ENCODE measurements around the gene CEACAM16. TPM values are rescaled to one million over a fixed set of nuclear protein-coding genes. Genes with fewer than 3 reads are reported as not detected.

CEACAM16 gene
- total and polyA plus RNA-seq, 9 of the 15 experiments (the other 6 are each of a cell fraction or from before 2014, with no cell fraction given): not detected

DNA sequence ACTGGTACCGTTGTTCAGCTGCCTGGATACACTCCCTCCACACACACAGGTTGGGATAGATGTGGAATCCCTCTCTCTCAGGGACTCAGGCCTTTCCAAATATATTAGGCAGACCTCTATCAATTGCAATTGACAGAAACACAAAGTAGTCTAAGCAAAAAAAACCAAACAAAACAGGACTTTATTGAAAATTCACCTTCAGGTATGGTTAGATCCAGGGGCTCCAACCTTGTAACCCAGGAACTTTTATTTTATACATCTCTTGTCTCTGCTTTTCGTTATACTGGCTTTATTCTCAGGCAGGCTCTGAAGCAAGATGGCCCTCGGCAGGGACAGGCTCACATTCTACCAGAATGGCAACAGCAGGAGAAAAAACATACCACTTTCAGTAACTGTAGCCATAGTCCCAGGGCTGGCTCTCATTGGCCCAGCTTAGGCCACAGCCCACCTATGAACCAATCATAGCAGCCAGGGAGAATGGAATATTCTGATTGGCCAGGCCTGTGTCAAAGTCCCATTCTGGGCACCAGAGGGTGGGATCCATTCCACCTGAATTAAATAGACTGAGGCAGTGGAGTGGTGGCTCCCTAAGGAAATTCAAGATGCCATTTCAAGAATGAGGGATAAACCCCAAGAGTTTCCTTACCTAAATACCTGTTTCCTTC is 40.8 kb upstream of the CEACAM16 start:
- Histone ChIP-seq H3K79me2 (ENCODE audit: control insufficient read depth, insufficient read depth, low read length) (no peaks in the 10 kb centered on the region), H3K36me3 (ENCODE audit: control insufficient read depth, insufficient read depth, low read length) (peaks cover 25% of the 10 kb centered on the region; the same call in 2 of the 3 replicates), H3K9me1 (ENCODE audit: control insufficient read depth, insufficient read depth, low read length) (no peaks in the 10 kb centered on the region), H3K4me2 (ENCODE audit: insufficient read depth, low read length) (no peak overlapping the region), H3K9me3 (replicated peaks; ENCODE audit: control insufficient read depth, insufficient read depth, low read depth, low read length) (no peaks in the 10 kb centered on the region), H4K20me1 (replicated peaks; ENCODE audit: control insufficient read depth, insufficient read depth, low read length) (no peaks in the 10 kb centered on the region), H3K9ac (ENCODE audit: insufficient read depth in 1 of 2, low read depth in 2 of 2, low read length in 2 of 2) (no peak overlapping the region), H2AFZ (ENCODE audit: low read depth, low read length) (no peak overlapping the region), H3K4me1 (replicated peaks in 1 of 2; ENCODE audit: control insufficient read depth in 2 of 2, insufficient read depth in 2 of 2, low read length in 2 of 2) (peaks cover 0 to 9% of the 10 kb centered on the region in 2 experiments; a peak in 4 of 5 replicates), H3K4me3 (no peak overlapping the region), H3K27ac (ENCODE audit: extremely low read depth, low read depth, low read length) (no peak overlapping the region), H3K27me3 (ENCODE audit: control insufficient read depth in 2 of 2, insufficient read depth in 2 of 2, low read length in 2 of 2) (no peaks in the 10 kb centered on the region)
- FAIRE-seq (no peak), DNase-seq (ENCODE audit: extremely low read depth in 1 of 4, low spot score in 3 of 4) (peak in 1 of 4 experiments; percentile 46), ATAC-seq (peak; percentile 62)
- TF ChIP-seq NCOA2 (IDR thresholded peaks at IDR 0.05; ENCODE audit: partially characterized antibody in 2 of 2): no peak
- peak; percentile 50 for TF ChIP-seq RBM25 (IDR thresholded peaks at IDR 0.05; ENCODE audit: low read depth, low read length, severe bottlenecking)
- no peak for TF ChIP-seq MAFG (tag; conservative IDR thresholded peaks at IDR 0.05)
- TF ChIP-seq ZBTB7A (IDR thresholded peaks at IDR 0.05; ENCODE audit: borderline replicate concordance, control insufficient read depth, low read depth, low read length): no peak
- no peak for TF ChIP-seq STAT5B (CRISPR knock-in tag; IDR thresholded peaks at IDR 0.05)
- TF ChIP-seq NFYB (IDR thresholded peaks at IDR 0.05; ENCODE audit: extremely low read depth, insufficient read length): peak; percentile 81
- no peak for TF ChIP-seq FOXA1 (IDR thresholded peaks at IDR 0.05; ENCODE audit: borderline replicate concordance)
- no peak for TF ChIP-seq FOS (IDR thresholded peaks at IDR 0.05; ENCODE audit: extremely low read depth, insufficient read length)
- TF ChIP-seq EZH2 (IDR thresholded peaks at IDR 0.05; ENCODE audit: borderline replicate concordance, low read depth, low read length): no peak
- TF ChIP-seq NFXL1 (CRISPR knock-in tag; IDR thresholded peaks at IDR 0.05): no peak
- TF ChIP-seq ZNF589 (CRISPR knock-in tag; IDR thresholded peaks at IDR 0.05; ENCODE audit: low read depth): no peak
- TF ChIP-seq TAF15 (IDR thresholded peaks at IDR 0.05; ENCODE audit: low read depth, low read length): no peak
- TF ChIP-seq SMARCE1 (IDR thresholded peaks at IDR 0.05): no peak
- TF ChIP-seq, protein P1, sequence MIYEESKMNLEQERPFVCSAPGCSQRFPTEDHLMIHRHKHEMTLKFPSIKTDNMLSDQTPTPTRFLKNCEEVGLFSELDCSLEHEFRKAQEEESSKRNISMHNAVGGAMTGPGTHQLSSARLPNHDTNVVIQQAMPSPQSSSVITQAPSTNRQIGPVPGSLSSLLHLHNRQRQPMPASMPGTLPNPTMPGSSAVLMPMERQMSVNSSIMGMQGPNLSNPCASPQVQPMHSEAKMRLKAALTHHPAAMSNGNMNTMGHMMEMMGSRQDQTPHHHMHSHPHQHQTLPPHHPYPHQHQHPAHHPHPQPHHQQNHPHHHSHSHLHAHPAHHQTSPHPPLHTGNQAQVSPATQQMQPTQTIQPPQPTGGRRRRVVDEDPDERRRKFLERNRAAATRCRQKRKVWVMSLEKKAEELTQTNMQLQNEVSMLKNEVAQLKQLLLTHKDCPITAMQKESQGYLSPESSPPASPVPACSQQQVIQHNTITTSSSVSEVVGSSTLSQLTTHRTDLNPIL (CRISPR knock-in tag; IDR thresholded peaks at IDR 0.05): no peak
- 66% methylated on average over 3 of the region's 3 CpGs for whole genome bisulfite sequencing (ENCODE audit: insufficient coverage, low coverage, missing lambda C conversion rate)
- ChIA-PET CTCF (ENCODE audit: low intra/inter-chr PET ratio) (interaction anchor here (1.4 to 2.5 kb wide), 3 partner anchors 81 to 187 kb away, joined by 5 to 14 read pairs (median 14); no protein-coding TSS in a partner anchor), POLR2A (interaction anchor here (0.7 to 1.0 kb wide), 2 partner anchors 9 to 588 kb away, joined by 4 to 5 read pairs; no protein-coding TSS in a partner anchor)
- in situ Hi-C loops (cut with MboI) (loop anchor here (5.0 kb wide), 1 partner anchor 86 kb away; no protein-coding TSS in a partner anchor), intact Hi-C loops (cut with micrococcal nuclease) (no loop called here)
- BruUV-seq (replicated peaks): no TSS peak
